ENCODE results near the gene ZNF292.
A peak's percentile ranks its signal among the peaks of the same experiment; 100 is the strongest.
"Not testable (repeated sequence)": the region's sequence is repeated elsewhere in the genome, so short reads cannot be mapped to it uniquely, and the experiment has no call there.

The ZNF292 gene

DNA sequence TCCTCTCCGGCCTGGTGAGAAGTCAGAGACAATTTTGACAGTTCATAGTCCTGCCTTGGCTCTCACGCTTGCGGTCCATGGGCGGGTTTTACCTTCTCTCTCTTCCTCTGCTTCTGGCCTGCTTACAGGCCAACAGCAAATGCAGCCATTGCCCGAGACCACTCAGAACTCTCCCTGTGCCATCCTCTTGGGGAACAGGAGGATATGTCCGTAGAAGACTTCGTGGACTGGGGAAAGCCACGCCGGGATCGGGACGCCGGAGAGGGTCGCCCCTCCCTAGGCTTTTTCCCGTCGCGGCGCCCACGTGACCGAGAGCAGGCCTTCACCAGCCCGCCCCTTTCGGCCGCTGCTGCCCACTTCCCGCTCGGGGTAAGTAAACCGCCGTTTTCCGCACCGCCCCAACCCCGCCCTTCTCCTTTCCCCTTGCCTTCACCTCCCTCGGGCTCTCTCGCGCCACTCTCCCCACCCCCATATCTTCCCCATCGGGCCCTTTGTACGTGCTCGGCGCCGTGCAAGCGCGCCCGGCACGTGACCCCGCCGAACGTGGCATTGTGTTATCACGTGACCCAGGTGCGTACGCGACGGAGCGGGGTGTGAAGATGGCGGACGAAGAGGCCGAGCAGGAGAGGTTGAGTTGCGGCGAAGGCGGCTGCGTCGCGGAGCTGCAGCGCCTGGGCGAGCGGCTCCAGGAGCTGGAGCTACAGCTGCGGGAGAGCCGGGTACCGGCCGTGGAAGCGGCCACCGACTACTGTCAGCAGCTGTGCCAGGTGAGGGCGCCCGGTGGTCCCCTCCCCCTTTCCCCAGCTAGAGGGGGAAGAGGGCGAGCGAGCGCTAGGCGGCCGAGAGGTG lies at the start of gene ZNF292:
ZNF292 (plus strand) TSS at position 573 of the 849 bp plus-strand sequence; CDS start at position 600, 27 bp downstream.
- DNase-seq: peak; percentile 98

DNA sequence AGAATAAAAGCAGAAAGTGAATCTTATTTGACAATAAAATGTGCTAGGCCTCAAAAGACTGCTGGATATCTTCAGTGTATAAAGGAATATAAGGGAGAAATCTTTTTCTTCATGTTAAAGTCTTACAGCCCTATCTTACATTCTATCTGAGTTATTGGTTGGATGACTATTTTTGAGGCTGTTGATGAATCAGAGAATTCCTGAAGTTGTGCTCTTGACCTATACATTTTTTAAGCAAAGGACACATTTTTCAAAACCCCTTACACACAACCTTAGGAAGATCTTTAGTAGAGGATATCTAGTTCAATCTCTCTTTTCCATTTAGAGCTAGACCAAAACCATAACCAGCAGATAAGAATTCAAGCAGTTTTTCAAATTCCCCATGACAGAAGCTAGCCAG lies 49.5 kb upstream of the ZNF292 start:
- DNase-seq: no peak

DNA sequence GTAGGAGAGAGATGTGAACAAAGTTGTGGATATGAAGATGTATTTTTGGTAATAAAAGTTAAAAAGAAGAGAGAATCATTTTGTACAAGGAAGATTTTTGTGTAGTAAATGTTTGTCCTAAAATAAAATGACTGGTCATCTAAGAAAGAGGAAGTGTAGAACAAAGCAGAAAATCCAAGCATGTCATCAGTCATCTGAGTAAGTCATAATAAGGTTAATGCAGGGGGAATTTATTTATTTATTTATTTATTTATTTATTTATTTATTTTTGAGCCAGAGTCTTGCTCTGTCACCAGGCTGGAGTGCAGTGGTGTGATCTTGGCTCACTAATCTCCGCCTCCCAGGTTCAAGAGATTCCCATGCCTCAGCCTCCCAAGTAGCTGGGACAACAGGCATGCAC lies 44.7 kb upstream of the ZNF292 start:
- no peak for DNase-seq

DNA sequence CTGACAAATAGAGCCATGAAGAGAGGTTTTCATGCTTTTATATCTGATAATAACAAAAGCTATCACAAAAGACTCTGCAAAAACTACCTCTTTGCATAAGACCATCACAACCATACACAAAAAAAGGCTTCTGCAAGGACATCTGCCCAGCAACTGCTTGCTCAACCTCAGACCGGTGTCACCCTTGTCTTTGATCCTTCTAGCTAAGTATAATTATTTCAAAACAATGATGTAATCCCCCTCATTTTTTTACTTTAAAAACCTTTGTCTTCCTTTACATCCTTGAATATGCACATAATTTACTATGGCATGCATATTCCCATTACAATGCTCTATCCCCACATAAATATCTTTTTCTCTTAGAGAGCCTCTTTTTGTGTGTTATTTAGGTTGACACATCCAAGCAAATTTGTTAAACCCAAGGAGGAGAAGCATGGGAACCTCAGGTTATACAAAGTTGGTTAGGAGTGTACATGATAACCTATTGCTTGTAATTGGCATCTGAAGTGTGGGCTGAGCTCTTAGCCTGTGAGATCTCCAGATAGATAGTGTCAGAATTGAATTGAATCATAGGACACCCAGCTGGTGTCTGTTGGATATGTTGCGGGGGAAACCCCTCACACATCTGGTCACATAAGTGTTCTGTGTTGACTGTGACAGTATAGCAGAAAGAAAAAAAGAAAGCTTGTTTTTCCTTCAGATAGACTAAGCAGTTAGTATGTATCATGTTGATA lies 39.8 kb upstream of the ZNF292 start:
- no peak for DNase-seq

DNA sequence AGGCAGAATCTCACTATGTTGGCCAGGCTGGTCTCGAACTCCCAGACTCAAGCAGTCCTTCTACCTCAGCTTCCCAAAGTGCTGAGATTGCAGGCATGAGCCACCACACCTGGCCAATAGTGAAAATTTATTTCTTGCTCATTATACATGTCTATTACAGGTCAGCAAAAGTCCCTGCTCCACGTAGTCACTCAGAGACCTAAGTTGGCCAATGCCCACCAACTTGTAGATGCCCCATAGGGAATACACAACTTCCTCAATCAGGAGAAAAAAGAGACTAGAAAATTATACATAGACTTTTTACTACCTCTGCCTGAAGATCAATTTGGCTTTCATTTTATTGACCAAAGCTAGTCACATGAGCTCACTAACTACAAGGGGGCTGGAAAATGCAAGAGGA lies 38.4 kb upstream of the ZNF292 start:
- DNase-seq: no peak

DNA sequence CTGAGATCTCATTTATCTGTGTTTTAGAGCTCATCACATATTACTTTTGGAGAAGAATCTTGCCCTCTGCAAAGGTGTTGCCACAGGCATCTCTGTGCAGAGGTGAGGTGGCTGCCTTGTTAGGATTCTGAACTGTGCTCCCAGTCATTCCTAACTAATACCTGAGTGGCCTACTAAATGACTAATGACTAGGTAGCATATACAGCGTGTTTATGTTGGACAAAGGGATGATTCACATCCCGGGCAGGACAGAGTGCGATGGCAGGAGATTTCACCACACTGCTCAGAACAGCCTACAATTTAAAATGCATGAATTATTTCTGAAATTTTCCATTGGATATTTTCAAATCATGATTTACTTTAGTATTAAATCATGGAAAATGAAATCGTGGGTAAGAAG lies 37.3 kb upstream of the ZNF292 start:
- DNase-seq: no peak

DNA sequence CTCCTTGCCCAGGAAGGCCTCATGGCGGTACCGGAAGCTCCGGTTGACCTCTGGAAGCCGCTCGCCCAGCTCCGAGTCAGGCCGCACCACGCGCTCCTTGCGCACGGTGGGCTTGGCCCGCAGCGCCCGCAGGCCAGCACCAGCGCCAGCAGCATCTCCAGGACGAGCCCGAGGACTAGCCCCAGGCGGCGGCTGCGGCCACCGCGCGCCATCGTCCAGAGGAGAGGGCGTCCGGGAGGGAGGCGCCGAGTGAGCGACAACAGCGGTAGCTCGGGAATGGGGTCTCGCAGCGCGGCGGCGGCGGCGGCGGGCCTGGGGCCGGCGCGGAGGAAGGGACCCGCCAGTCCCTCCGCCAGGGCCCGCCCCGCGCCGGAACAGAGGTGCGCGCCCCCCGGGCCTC lies 32.9 kb upstream of the ZNF292 start:
- no peak for DNase-seq

DNA sequence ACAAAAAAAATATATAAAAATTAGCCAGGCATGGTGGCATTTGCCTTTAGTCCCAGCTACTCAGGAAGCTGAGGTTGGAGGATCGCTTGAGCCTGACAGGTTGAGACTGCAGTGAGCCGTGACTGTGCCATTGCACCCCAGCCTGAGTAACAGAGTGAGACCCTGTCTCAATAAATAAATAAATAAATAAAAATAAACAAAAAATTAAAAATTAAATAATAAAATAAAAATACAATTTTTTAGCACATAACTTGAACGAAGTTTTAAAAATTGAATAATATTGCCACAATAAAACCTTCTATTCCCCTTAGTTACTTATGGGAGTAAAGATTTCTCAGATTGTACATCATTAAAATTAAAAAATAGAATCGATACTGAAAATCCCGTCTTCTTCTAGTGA lies 31.3 kb upstream of the ZNF292 start:
- no peak for DNase-seq

DNA sequence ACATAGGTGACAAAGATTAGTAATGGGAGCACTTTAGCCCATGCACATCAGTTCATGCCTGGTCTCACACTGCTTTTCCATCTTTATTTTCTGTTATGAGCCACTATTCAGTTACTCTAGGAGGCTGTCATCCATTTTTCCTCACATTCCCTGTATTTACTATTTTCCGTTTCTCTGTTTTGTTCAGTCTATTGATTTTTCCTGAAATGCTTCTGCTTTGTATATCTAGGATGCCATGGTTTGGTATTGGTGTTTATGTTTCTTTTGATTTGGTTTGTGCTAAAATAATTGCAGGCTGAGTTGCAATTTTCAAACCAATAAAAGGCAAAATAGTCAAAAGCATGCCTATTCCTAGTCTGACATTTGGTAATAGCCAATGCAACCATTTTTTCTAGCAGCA lies 28.9 kb upstream of the ZNF292 start:
- no peak for DNase-seq

DNA sequence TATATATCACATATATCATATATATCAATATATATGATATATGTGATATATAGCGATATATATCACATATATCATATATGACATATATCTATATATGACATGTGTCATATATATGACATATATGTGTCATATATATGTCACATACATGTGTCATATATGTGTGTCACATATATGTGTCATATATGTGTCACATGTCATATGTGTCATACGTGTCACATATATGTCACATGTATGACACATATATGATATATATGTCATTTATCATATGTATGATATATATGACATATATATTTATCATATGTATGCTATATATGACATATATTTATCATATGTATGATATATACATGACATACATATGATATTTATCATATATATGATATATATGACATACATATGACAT lies 27.6 kb upstream of the ZNF292 start:
- no peak for DNase-seq

DNA sequence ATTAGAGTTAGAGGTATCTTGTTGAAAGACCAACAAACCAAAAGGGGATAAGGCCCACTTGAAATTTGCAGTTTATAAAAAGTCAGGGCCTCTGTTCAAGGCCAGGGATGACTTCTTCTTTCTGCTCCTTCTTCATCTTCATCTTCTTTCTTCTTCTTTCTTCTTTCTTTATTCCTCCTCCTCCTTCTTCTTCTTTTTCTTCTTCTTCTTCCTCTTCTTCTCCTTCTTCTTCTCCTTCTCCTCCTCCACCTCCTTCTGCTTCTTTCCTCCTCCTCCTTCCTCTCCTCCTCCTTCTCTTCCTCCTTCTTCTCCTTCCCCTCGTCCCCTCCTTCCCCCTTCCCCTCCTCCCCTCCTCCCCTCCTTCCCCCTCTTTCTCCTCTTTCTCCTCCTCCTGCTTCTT lies 18.4 kb upstream of the ZNF292 start:
- no peak for DNase-seq

DNA sequence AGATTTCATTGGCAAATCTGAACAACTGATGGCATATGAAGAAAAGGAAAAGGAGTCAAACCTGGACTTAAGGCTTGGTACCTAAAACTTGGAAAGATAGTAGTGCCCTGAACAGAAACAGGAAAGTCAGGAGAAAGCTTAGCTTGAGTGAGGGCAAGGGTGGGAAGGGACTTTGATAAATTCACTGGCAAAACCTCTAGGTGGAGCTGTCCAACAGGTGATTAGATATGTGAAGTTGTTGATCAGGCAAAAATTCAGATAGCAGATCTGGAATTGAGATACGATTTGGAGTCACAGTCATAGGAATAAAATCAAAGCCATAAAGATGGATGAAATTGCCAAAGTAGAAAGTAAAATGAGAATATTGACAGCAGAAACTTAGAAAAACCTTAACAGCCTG lies 16.1 kb upstream of the ZNF292 start:
- DNase-seq: peak; percentile 61

DNA sequence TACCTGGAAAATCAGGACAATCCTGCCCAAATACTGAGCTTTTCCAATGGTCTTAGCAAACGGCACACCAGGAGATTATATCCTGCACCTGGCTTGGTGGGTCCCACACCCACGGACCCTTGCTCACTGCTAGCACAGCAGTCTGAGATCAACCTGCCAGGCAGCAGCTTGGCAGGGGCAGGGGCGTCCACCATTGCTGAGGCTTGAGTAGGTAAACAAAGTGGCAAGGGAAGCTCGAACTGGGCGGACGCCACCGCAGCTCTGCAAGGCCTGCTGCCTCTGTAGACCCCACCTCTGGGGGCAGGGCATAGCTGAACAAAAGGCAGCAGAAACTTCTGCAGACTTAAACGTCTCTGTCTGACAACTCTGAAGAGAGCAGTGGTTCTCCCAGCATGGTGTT lies 15.4 kb upstream of the ZNF292 start:
- DNase-seq: not testable (repeated sequence)

DNA sequence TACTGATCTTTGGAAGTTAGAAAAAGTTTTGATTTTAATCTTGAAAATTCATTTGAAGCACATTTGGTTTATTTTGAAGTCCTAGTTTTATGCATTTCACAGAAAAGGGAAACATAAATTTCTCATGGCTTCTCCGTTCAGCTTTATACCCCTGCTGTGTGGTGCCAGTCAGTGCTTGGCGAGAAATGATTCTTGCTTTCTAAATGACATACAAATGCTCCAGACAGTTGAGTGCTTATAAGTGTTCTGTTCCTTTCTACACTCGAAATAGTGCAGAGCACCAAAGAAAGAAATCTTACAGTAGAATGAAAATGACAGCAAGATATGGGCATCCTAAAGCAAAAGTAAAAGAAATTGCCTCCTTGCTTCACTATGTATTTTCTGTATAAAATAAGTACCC lies 9.0 kb upstream of the ZNF292 start:
- DNase-seq: no peak

DNA sequence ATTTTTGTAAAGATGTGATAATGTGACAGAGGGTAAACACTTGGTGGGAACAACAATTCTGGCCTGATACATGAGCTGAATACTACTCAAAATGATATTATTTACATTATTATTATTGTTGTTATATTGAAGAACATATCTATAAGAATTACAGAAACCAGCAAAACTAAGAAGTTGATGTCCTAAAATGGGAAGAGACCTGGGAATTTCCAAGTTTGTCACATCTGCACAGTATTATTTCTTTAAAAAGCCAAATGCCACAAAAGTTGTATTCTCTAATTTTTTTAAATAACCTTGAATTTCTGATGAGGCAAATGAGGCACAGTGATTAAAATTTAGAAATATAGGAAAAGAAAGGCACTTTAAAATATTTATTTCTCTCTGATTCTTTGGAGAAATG lies 5.0 kb upstream of the ZNF292 start:
- no peak for DNase-seq

DNA sequence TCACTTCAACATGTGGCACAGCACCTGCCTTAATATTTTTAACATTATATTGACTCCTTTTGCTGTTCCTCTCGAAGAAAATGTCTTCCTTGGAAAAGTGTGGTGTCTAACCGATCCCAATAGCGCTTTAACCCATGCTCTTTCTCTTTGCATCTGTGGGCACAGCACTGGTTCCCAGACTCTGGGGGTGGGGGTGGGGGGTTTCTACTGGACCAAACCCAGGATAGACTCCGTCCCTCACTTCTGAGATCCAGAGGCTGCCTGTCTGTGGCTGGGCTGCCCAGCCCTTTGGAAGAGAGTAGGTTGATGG lies 3.9 kb upstream of the ZNF292 start:
- no peak for DNase-seq

DNA sequence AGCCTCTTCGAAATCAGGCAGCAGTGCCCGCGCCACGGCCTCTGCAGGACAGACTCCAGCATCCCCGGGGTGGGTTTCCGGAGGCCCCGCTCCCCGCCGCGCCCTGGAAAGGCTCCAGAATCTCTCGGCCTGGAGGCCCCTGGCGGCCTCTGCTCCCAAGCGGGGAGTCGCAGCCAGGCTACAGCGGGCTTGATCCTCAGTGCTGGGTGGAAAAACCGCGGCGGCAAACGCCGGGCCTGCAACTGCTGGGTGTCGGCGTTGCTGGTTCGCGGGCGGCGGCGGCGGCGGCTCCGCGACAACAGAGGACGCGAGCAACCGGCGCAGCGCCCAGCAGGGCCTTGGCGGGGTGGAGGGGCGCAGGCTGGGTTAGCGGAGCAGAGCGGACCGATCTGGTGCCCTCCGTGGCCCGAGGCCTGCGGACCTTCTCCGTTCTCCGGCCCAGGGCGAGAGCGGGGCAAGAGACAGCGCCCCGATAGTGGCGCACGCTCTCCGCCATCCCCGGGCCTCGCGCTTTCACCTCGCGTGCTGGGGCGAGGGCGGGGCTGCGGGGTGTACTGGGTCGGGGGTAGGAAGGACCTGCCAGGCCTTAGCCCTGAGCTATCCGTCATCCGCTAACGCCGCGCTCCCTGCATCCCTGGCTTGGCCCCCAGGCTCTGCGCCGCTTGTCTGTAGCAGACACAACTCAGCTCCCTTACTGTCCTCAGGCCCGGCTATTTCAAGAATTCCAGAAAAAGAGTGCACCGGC lies 3.4 kb upstream of the ZNF292 start:
- DNase-seq: peak; percentile 55

DNA sequence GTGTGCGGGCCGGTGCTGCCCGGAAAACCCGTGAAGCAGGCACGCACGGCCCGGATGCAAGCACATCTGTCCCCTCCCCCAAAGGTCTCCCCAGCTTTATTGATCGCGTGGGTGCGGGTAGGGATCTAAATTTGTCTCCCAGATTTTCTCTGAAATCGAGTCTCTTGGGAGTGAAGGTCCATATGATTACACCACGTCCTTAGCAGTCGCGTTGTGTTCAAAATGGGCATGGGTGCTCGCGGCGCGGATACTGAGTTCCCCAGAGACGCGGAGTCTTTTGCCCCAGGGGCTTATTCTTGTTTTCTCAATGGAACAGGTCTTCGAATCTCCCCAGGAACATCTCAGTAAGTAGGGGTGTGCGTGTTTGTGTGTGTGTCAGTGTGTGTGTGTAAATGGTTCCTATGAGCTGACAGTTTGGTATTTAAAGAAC lies 2.8 kb upstream of the ZNF292 start:
- DNase-seq: no peak

DNA sequence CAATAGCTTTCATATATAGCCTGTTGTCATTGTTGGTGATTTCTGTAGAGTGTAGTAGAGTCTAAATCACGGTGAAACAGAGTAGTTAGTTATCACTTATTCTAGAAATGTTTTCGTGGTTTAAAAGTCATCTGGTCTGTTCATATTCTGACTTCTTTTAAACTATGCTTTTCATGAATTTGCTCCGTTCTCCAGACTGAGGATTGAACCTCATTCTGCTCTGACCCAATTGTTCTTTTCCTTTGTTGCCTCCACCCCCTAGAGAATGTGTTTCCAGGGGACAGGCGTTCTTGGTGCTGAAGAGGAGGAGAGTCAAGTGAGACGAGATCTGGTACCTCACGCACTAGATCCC lies 748 bp upstream of the ZNF292 start:
- no peak for DNase-seq

DNA sequence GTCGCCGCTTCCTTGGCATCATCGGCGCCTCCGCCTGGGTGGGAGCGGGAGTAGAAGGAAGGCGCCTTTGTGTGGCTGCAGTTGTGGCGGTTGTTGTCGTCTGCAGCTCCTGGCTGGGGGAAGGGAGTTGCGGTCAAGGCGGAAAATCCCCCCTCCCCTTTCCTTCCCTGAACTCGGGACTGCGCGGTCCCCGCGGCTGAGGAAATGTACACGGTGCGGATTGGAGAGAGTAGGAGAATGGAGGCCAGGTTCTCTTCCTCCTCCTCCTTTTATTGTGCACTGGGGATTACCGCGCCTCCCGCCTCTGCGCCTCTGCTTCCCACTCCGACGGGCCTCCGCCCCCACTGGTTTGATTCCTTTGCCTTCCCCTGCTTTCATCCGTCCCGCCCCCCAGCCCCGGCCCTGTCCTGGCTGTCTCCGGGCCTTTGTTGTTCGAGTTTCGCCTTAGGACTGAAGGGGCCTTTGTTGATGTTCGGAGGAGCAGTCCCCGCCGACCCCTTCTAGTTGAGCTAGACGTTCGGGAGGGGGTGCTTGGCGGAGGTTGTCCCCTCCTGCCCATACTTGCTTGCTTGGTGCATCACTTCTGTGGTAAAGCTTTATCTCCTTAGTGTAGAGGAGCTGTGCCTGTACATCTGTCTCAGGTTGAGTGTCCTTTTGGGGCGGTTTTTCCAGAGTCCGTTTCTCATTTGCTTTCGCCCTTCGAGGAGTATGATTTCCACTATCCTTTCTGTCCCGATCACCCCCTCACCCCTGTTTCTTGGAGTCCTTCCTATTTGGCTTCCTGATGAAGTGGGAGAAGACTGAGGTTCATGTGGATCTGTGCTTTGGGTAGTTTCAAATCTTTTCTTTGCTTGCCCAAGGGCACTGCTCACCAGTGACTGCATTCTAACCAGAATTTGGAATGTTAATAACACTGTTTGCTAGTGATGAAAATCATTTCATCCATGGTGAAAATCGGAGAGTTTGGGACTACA lies 764 bp downstream of the ZNF292 start:
- DNase-seq: peak; percentile 52

DNA sequence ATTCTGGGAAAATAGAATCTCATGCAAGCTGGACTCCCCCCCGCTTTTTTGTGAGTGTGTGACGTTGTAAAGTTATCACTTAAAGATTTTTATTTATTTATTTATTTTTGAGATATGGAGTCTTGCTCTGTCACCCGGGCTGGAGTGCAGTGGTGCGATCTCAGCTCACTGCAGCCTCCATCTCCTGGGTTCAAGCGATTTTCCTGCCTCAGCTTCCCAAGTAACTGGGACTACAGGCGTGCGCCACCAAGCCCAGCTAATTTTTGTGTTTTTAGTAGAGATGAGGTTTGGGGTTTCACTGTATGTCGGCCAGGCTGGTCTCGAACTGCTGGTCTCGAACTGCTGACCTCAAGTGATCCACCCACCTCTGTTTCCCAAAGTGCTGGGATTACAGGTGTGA lies 2.2 kb downstream of the ZNF292 start:
- not testable (repeated sequence) for DNase-seq

DNA sequence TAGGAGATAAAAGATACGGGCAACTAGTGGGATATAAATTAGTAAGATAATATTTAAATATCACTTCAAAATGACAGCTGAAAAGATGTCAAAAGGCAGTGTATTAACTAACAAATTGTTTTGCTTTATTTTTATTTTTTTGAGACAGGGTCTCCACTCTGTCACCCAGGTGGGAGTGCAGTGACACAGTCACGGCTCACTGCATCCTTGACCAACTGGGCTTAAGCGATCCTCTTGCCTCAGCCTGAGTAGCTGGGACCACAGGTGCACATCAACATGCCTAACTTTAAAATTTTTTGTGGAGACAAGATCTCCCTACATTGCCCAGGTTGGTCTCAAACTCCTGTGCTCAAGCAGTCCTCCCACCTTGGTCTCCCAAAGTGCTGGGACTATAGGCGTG lies 5.9 kb downstream of the ZNF292 start:
- DNase-seq: no peak

DNA sequence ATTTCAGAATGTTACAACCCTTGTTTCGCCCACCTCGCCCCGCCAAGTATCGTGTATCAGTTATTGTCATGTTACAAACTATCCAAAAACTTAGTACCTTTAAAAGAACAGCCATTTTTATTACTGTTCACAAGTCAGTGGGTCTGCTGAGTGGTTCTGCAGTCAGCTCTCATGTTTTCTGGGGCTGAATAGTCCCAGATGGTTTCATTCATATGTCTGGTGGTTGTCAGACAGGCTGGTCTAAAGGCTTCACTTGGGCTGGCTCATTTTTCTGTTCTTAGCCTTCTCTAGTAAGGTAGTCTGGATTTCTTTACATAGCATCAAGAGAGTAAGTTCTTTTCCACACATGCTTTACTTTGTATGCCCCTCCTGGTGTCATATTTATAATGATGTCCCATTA lies 8.6 kb downstream of the ZNF292 start:
- no peak for DNase-seq
